ENCODE measurements around the gene CDCA3.

CDCA3 gene

GRCh38 chr12:6832125-6832524 lies 19.0 kb downstream of the CDCA3 start:
- no peak for DNase-seq (ENCODE audit: low spot score)

- no peak for DNase-seq (ENCODE audit: low spot score)
Observed at GRCh38 chr12:6831450-6831995, 19.6 kb downstream of the CDCA3 start.

GRCh38 chr12:6830999-6831398 lies 20.1 kb downstream of the CDCA3 start:
- no peak for DNase-seq (ENCODE audit: low spot score)

DNA sequence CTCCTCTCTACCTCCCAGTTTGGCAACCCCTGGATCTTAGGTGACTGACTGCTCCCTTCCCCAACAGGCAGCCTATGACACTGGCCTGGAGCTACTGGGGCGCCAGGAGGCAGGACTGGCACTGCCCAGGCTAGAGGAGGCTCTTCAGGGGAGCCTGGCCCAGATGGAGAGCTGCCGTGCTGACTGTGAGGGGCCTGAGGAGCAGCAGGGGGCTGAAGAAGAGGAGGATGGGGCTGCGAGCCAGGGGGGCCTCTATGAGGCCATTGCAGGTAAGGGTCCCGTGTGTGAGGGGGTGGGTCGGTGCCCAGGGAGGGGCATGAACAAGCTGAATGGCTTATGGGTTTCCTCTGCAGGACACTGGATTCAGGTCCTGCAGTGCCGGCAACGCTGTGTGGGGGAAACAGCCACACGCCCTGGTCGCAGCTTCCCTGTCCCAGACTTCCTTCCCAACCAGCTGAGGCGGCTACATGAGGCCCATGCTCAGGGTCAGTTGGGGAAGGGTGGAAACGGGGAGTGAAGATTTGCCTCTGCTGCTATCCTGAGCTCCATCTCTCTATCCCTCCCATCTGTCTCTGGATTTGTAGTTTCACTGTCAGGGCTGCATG lies 20.7 kb downstream of the CDCA3 start:
- no peak for DNase-seq (ENCODE audit: low spot score)

DNA sequence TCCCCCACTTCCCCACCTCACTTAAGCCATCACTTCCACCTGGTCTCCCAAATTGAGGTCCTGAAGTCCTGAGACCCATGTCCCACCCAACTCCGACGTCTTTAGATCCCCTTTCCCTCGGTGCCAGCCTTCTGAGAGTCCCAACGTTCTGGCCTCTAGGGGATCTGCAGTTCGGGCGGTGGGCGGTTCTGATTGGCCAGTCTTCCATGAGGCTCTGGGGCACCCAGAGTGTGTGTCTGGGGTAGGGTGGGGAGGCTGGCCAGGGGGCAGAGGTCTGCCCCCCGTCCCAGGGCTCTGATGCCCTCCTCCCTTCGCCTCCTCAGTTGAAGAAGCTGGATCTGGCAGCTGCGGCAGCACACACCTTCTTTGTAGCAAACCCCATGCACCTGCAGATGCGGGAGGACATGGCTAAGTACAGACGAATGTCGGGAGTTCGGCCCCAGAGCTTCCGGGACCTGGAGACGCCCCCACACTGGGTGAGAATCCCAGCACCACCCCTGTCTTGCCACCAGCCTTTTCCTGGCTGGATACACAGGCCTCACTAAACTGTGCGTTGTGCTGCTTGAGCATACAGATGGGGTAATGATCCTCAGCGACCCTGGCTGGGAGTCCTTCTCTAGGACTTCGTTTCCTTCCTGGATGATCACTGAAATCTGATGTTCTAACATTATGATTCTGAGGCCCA lies 21.4 kb downstream of the CDCA3 start:
- DNase-seq (ENCODE audit: low spot score), result peak; percentile 55

GRCh38 chr12:6828781-6829535 lies 22.1 kb downstream of the CDCA3 start:
- DNase-seq (ENCODE audit: low spot score), result peak; percentile 73

DNA sequence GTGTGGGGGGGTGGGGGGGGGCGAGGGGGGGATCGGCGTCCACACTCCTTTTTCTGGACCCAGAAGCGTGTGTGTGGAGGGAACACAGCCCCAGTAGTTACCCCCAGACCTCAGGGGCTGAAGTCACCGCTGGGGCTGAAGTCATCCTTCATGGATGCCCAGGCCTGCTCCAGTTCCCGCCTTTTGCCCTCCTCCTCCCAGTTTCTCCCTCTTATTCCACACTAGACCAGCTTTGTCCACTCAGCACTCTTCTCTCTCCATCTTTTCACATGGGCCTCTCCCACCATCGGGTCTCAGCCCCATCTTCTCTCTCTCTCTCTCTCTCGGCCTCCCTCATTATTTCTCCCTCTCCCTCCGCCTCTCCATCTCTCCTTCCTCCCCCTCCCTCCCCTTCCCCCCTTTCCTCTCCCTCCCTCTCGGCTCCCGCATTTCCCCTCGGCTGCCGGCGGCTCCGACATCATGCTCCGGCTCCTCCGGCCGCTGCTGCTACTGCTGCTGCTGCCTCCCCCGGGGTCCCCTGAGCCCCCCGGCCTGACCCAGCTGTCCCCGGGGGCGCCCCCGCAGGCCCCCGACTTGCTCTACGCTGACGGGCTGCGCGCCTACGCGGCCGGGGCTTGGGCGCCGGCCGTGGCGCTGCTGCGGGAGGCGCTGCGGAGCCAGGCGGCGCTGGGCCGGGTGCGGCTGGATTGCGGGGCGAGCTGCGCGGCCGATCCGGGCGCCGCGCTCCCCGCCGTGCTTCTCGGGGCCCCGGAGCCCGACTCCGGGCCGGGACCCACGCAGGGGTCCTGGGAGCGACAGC lies 22.9 kb downstream of the CDCA3 start, which contains the start of gene P3H3:
Gene P3H3 (plus strand): TSS at position 426 of the 799 bp plus-strand sequence. CDS start 34 bp downstream, at position 460.
- DNase-seq (ENCODE audit: low spot score), result peak; percentile 58

- peak; percentile 92 for DNase-seq (ENCODE audit: low spot score)
Observed at GRCh38 chr12:6827437-6827911, 23.6 kb downstream of the CDCA3 start.

DNA sequence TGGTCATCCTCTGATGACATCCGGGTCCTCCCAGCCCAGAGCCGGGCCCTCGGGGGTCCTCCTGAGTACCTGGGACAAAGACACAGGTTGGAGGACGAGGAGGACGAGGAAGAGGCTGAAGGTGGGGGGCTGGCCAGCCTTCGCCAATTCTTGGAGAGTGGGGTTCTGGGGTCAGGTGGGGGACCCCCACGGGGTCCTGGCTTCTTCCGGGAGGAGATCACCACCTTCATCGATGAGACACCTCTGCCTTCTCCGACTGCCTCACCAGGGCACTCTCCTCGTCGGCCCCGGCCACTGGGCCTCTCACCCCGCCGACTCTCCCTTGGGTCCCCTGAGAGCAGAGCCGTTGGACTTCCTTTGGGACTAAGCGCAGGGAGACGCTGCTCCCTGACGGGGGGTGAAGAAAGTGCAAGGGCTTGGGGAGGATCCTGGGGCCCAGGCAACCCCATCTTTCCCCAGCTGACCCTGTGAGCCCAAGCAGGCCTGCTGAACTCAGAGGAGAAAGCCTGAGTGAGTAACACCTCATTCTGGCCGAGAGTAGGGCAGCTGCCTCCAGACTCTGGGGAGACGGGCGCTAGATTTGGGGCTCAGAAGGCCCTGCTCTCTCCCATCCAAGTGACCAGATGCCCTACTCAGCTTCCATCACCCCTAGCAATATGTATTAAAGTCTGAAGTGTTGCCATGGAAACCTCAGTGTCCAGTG lies 24.2 kb downstream of the CDCA3 start:
- DNase-seq (ENCODE audit: low spot score), result no peak

GRCh38 chr12:6826125-6826733 lies 24.9 kb downstream of the CDCA3 start:
- no peak for DNase-seq (ENCODE audit: low spot score)

DNA sequence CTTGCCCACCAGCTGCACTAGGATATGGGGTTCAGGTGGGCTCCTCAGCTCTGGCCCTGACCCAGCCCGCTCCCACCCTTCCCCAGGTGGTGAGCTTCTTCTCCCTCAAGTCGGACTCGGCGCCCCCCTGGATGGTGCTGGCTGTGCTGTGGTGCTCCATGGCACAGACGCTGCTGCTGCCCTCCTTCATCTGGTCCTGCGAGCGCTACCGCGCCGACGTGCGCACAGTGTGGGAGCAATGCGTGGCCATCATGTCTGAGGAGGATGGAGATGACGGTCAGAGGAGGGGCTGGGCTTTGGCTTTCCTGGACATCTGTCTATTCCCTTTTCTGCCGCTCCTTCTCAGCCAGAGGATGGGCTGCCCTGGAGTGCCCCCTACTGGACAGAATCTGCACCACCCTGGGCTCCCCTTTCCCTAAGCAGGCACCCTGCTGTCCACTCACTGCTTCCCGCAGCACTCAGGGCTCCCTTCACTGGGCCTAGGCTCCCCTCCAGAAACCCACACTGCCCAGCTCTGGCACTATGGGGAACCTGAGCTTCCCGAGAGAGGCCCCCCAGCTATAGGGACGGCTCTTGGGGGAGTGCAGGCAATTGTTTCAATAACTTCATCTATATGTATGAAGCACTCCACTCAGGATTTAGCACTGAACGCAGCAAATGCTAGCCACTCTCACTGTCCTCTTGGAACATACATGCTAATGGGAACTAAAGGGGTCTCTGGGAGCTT lies 25.5 kb downstream of the CDCA3 start:
- DNase-seq (ENCODE audit: low spot score), result peak; percentile 94

GRCh38 chr12:6824901-6825381 lies 26.1 kb downstream of the CDCA3 start:
- peak; percentile 29 for DNase-seq (ENCODE audit: low spot score)

DNA sequence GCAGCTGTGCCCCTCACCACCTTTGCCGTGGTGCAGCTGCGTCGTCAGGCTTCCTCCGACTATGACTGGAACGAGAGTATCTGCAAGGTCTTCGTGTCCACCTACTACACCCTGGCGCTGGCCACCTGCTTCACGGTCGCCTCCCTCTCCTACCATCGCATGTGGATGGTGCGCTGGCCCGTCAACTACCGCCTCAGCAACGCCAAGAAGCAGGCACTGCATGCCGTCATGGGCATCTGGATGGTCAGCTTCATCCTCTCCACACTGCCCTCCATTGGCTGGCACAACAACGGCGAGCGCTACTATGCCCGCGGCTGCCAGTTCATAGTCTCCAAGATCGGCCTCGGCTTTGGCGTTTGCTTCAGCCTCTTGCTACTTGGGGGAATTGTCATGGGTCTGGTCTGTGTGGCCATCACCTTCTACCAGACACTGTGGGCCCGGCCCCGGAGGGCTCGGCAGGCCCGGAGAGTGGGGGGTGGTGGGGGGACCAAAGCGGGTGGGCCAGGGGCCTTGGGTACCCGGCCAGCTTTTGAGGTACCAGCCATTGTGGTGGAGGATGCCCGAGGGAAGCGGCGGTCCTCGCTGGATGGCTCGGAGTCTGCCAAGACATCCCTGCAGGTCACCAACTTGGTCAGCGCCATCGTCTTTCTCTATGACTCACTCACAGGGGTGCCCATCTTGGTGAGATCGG lies 26.9 kb downstream of the CDCA3 start:
- no peak for DNase-seq (ENCODE audit: low spot score)

GRCh38 chr12:6823182-6824084 lies 27.7 kb downstream of the CDCA3 start:
- no peak for DNase-seq (ENCODE audit: low spot score)

DNA sequence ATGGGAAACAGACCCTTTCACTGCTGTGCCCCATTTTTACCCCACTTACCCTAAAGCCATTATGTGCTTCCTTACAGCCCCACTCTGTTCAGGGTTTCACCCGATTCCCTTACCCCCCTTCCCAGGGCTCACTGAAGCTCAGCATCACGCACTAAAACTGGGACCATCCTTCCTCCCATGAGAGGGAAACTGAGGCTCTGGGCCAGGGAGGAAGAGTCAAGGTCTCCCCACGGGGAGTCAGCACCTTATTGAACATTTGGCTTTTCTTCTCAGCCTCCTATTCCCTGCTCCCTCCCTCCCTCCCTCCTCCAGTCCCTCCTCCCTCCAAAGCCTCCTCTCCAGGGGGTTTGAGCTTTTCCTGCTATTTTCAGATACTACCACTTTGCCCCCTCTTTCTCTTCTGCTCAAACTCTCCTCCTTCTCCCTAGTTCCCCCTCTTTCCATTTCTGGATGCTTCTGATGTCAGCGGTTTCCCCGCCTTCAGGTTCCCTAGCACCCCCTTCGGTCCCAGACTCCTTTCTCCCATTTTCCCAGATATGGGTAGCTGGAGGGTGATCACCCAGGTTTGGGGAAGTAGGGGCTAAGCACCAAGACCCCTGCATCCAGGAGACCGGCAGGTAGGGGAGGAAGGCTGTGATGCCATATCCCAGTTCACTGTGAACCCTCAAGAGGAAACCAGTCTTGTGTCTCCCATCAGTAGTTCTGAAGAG lies 28.5 kb downstream of the CDCA3 start:
- DNase-seq (ENCODE audit: low spot score), result no peak

DNA sequence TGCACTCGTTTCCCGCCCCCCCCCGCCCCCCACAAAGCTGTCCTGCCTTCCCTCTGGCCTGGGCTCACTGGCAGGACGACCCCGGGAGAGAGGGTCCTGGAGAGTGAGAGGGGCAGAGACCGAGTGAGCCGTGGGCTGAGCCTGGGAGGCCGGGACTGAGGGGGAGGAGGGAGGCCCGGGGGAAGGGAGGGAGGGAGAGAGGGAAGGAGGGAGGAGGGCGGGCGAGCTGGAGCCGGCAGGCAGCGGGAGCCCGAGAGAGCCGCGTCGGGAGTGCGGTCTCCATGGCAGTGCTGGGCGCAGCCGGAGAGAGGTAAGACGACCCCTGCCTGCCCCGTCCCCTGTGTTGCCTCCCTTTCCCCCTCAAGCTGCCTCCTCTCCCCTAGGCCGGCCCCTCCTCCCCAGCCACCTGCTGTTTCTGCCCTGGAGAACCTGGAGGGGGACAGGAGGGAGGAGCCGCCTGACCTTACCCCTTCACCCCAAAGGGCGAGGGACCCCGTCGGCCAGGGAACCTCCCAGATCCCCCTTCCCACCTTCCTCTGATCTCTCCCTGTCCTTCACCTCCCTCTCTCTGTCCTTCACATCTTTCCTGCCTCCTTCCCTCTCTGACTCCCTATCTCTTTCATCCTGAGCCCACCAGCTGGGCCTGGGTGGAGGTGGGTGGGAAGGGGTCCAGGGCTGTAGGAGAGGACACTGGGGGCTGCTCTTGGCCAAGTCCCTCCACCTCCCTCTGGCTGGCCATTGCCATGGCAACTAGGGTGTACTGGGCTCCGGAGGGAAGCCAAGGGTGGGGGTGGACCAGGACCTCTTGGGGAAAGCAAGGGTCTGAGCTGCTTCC lies 29.3 kb downstream of the CDCA3 start, which contains the start of gene GPR162:
Gene GPR162 (plus strand): TSS at position 231 of the 835 bp plus-strand sequence. CDS start 2,078 bp downstream, outside the sequence.
- DNase-seq (ENCODE audit: low spot score), result peak; percentile 61

Data from AG08395 (cell line).